SK-N-SH (cell line): ENCODE measurements around the gene BBS9.
"Not testable (repeated sequence)": the region's sequence is repeated elsewhere in the genome, so short reads cannot be mapped to it uniquely, and the experiment has no call there.

ENCODE experiments used
- EZH2phosphoT487 ChIP-seq: fragments of 200-600 bp; sonication (generic); IDR thresholded peaks from 2 replicates; pipeline ENCODE4 v1.6.1; 2017; ENCODE audit warnings: low read depth, mixed run types, mild to moderate bottlenecking, antibody characterized with exemption, moderate library complexity, borderline replicate concordance
- GABPA ChIP-seq: IDR thresholded peaks from 2 replicates; pipeline ENCODE4 v1.4.0; 2012; ENCODE audit warnings: low read depth, mild to moderate bottlenecking
- POLR2AphosphoS5 ChIP-seq: IDR thresholded peaks from 2 replicates; pipeline ENCODE4 v1.6.1; 2012; ENCODE audit warnings: low read depth, low read length
- SMC3 ChIP-seq: IDR thresholded peaks from 2 replicates; pipeline ENCODE4 v1.6.1; 2012; ENCODE audit warnings: low read depth, low read length, improper control_type of control experiment
- TF ChIP-seq, protein P1 (sequence below): fragments of 150-350 bp; IDR thresholded peaks from 2 replicates; pipeline ENCODE4 v1.6.1; 2016; ENCODE audit warnings: mild to moderate bottlenecking, low read depth, low read length
- TF ChIP-seq, protein P2 (sequence below): fragments of 200-600 bp; sonication (generic); IDR thresholded peaks from 2 replicates; pipeline ENCODE4 v1.6.1; 2017; ENCODE audit warnings: antibody characterized with exemption, mild to moderate bottlenecking, moderate library complexity

DNA sequence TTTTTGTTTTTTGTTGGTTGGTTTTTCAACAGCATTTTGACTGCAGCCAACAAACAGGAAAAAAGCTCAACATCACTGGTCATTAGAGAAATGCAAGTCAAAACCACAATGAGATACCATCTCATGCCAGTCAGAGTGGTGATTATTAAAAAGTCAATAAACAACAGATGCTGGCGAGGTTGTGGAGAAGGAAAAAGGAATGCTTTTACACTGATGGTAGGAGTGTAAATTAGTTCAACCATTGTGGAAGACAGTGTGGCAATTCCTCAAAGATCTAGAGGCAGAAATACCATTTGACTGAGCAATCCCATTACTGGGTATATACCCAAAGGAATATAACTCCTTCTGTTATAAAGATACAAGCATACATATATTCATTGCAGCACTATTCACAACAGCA is 355.1 kb downstream of the BBS9 start:
- not testable (repeated sequence) for TF ChIP-seq SMC3, POLR2AphosphoS5, GABPA, EZH2phosphoT487
- TF ChIP-seq, protein P1, sequence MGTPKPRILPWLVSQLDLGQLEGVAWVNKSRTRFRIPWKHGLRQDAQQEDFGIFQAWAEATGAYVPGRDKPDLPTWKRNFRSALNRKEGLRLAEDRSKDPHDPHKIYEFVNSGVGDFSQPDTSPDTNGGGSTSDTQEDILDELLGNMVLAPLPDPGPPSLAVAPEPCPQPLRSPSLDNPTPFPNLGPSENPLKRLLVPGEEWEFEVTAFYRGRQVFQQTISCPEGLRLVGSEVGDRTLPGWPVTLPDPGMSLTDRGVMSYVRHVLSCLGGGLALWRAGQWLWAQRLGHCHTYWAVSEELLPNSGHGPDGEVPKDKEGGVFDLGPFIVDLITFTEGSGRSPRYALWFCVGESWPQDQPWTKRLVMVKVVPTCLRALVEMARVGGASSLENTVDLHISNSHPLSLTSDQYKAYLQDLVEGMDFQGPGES = not testable (repeated sequence)
- TF ChIP-seq, protein P2, sequence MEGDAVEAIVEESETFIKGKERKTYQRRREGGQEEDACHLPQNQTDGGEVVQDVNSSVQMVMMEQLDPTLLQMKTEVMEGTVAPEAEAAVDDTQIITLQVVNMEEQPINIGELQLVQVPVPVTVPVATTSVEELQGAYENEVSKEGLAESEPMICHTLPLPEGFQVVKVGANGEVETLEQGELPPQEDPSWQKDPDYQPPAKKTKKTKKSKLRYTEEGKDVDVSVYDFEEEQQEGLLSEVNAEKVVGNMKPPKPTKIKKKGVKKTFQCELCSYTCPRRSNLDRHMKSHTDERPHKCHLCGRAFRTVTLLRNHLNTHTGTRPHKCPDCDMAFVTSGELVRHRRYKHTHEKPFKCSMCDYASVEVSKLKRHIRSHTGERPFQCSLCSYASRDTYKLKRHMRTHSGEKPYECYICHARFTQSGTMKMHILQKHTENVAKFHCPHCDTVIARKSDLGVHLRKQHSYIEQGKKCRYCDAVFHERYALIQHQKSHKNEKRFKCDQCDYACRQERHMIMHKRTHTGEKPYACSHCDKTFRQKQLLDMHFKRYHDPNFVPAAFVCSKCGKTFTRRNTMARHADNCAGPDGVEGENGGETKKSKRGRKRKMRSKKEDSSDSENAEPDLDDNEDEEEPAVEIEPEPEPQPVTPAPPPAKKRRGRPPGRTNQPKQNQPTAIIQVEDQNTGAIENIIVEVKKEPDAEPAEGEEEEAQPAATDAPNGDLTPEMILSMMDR = not testable (repeated sequence)
